ENCODE results near the gene PRXL2C. TPM values are rescaled to one million over a fixed set of nuclear protein-coding genes. Genes with fewer than 3 reads are reported as not detected.
"Not testable (repeated sequence)": the region's sequence is repeated elsewhere in the genome, so short reads cannot be mapped to it uniquely, and the experiment has no call there.

PRXL2C gene
- total and polyA plus RNA-seq, 10 of the 15 experiments (the other 5 are each of a cell fraction or from before 2014, with no cell fraction given) = 4.0 to 16.0 (median 7.4) TPM

DNA sequence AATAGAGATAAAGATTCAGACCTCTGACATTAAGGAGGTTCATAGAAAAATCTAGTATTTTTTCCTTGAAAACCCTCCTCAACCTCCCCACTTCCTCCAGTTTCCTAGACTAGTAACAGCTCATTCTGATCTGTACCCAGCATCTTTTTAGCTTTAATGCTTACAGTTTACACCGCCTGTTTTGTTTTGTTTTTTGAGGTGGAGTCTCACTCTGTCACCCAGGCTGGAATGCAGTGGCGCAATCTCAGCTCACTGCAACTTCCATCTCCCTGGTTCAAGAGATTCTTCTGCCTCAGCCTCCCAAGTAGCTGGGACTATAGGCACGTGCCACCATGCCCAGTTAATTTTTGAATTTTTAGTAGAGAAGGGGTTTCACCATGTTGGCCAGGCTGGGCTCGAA lies 40.5 kb downstream of the PRXL2C start:
- POLR2A ChIA-PET; H3K4me3 ChIP-seq; H2AFZ ChIP-seq (ENCODE audit: control insufficient read depth, low read depth, low read length); H3K9me3 ChIP-seq (replicated peaks; ENCODE audit: control insufficient read depth, insufficient read depth, low read length); ATAC-seq; RAD21 ChIA-PET (ENCODE audit: unreplicated experiment); in situ Hi-C loops (cut with MboI); H3K4me1 ChIP-seq (ENCODE audit: control insufficient read depth, insufficient read depth, low read length); H3K9ac ChIP-seq (ENCODE audit: control insufficient read depth, insufficient read depth, low read length); H3K36me3 ChIP-seq (ENCODE audit: control insufficient read depth in 2 of 2, insufficient read depth in 2 of 2, low read length in 1 of 2); H3K79me2 ChIP-seq (ENCODE audit: control insufficient read depth, insufficient read depth, low read length); intact Hi-C loops (cut with micrococcal nuclease; ENCODE audit: unreplicated experiment); H3K4me2 ChIP-seq (ENCODE audit: control insufficient read depth, insufficient read depth); H3K27ac ChIP-seq (ENCODE audit: control insufficient read depth, insufficient read depth); BruUV-seq (replicated peaks); H4K20me1 ChIP-seq (ENCODE audit: control insufficient read depth, insufficient read depth); SMC1A ChIA-PET (ENCODE audit: uncharacterized antibody, unreplicated experiment); H3K27me3 ChIP-seq (replicated peaks in 1 of 2; ENCODE audit: control insufficient read depth in 2 of 2, insufficient read depth in 2 of 2, low read length in 1 of 2); FAIRE-seq; DNase-seq (ENCODE audit: low read depth, low spot score); CTCF ChIA-PET: not testable (repeated sequence)
- WGBS (ENCODE audit: insufficient coverage, insufficient replicate concordance, low lambda C conversion rate, missing lambda C conversion rate) = 48% methylated on average over 4 of the region's 4 CpGs

DNA sequence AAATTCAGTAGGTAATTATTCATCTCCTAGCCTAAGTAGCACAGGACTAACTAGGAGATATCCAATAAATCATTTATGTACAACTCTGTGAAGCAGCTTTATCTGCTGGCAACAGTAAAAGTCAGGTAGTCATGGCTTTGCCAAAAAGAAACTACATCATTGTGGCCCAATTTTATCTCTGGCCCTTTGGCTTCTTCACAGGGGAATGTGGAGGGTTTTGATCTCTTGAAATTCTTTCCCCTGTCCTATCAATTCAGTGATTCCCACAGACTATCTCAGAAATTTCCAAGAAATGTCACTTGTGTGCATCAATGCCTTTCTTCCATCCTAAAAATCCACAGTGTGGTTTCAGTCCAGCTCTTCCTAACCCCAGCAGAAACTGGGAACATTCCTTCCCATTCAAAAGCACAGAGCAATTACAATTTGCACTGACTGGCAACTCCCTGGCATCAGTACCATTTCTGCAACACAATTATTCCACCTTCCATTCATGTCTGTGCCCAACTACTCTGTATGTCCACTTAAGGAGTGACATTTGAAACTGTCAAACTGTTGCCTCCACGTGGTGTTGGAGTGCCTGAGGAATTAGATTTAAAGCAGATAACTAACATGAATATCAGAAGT lies 42.0 kb downstream of the PRXL2C start:
- ChIA-PET POLR2A (no interaction called here), RAD21 (ENCODE audit: unreplicated experiment) (no interaction called here), SMC1A (ENCODE audit: uncharacterized antibody, unreplicated experiment) (interaction anchor here (0.6 kb wide), 1 partner anchor 271 kb away, joined by 4 read pairs; no protein-coding TSS in a partner anchor), CTCF (no interaction called here)
- Histone ChIP-seq H3K9me3 (replicated peaks; ENCODE audit: control insufficient read depth, insufficient read depth, low read length) (no peaks in the 10 kb centered on the region; the same call in 2 of the 3 replicates), H3K79me2 (ENCODE audit: control insufficient read depth, insufficient read depth, low read length) (no peaks in the 10 kb centered on the region), H2AFZ (ENCODE audit: control insufficient read depth, low read depth, low read length) (no peak overlapping the region), H3K27me3 (replicated peaks in 1 of 2; ENCODE audit: control insufficient read depth in 2 of 2, insufficient read depth in 2 of 2, low read length in 1 of 2) (peaks cover under 1 to 2% of the 10 kb centered on the region in 2 experiments; a peak in 3 of 4 replicates), H3K36me3 (ENCODE audit: control insufficient read depth in 2 of 2, insufficient read depth in 2 of 2, low read length in 1 of 2) (no peaks in the 10 kb centered on the region), H3K4me2 (ENCODE audit: control insufficient read depth, insufficient read depth) (no peak overlapping the region), H3K27ac (ENCODE audit: control insufficient read depth, insufficient read depth) (no peak overlapping the region), H3K4me3 (no peak overlapping the region), H3K9ac (ENCODE audit: control insufficient read depth, insufficient read depth, low read length) (no peak overlapping the region), H3K4me1 (ENCODE audit: control insufficient read depth, insufficient read depth, low read length) (no peaks in the 10 kb centered on the region), H4K20me1 (ENCODE audit: control insufficient read depth, insufficient read depth) (no peaks in the 10 kb centered on the region)
- 0% methylated on average over 1 of the region's 1 CpG for WGBS (ENCODE audit: insufficient coverage, insufficient replicate concordance, low lambda C conversion rate, missing lambda C conversion rate)
- BruUV-seq (replicated peaks) = no TSS peak
- DNase-seq (ENCODE audit: low read depth, low spot score) = no peak
- in situ Hi-C loops (cut with MboI) (no loop called here), intact Hi-C loops (cut with micrococcal nuclease; ENCODE audit: unreplicated experiment) (no loop called here)
- no peak for FAIRE-seq
- ATAC-seq = no peak
- TF ChIP-seq BCL11A (IDR thresholded peaks at IDR 0.05; ENCODE audit: low read depth, low read length) (no peak), SREBF1 (IDR thresholded peaks at IDR 0.05; ENCODE audit: low read length) (no peak), POLR2AphosphoS5 (IDR thresholded peaks at IDR 0.05; ENCODE audit: low read length) (no peak), SIN3A (IDR thresholded peaks at IDR 0.05; ENCODE audit: low read depth, low read length) (no peak)
